Measurements from ENCODE around the gene CFAP299. TPM values are rescaled to one million over a fixed set of nuclear protein-coding genes. Genes with fewer than 3 reads are reported as not detected.

CFAP299 gene
- total and polyA plus RNA-seq, 2 donors from 2014 or later: 1.1 TPM; not detected in 1

- no peak overlapping the region for H3K9ac ChIP-seq (ENCODE audit: low read length in 3 of 3)
- DNase-seq (no peak), FAIRE-seq (no peak)
- H3K27me3 ChIP-seq (ENCODE audit: control insufficient read depth, insufficient read depth, low read length): no peaks in the 10 kb centered on the region
- no peak for TF ChIP-seq CTCF (IDR thresholded peaks at IDR 0.05; ENCODE audit: borderline replicate concordance, extremely low read depth, insufficient read depth)
- intact Hi-C loops (cut with DNase I): no loop called here
- no peaks in the 10 kb centered on the region for H3K36me3 ChIP-seq (ENCODE audit: control insufficient read depth in 2 of 3, insufficient read depth in 3 of 3, low read length in 3 of 3)
- no peak overlapping the region for H3K27ac ChIP-seq (ENCODE audit: low read depth in 2 of 2, low read length in 2 of 2)
- no peak overlapping the region for H3K4me3 ChIP-seq (ENCODE audit: low read length in 3 of 3)
- no peaks in the 10 kb centered on the region for H3K9me3 ChIP-seq (ENCODE audit: control insufficient read depth in 2 of 3, insufficient read depth in 1 of 3, low read length in 3 of 3)
- H3K4me1 ChIP-seq (ENCODE audit: control insufficient read depth in 2 of 3, insufficient read depth in 2 of 3, low read depth in 1 of 3, low read length in 3 of 3): no peaks in the 10 kb centered on the region
Measured at GRCh38 chr4:80839281-80839680, 503.8 kb downstream of the CFAP299 start.

- FAIRE-seq (no peak), DNase-seq (no peak)
- no peak for TF ChIP-seq CTCF (IDR thresholded peaks at IDR 0.05; ENCODE audit: borderline replicate concordance, extremely low read depth, insufficient read depth)
- no peaks in the 10 kb centered on the region for H3K36me3 ChIP-seq (ENCODE audit: control insufficient read depth in 2 of 3, insufficient read depth in 3 of 3, low read length in 3 of 3)
- H3K9ac ChIP-seq (ENCODE audit: low read length in 3 of 3): no peak overlapping the region
- H3K4me3 ChIP-seq (ENCODE audit: low read length in 3 of 3): no peak overlapping the region
- no peaks in the 10 kb centered on the region for H3K9me3 ChIP-seq (ENCODE audit: control insufficient read depth in 2 of 3, insufficient read depth in 1 of 3, low read length in 3 of 3)
- no peak overlapping the region for H3K27ac ChIP-seq (ENCODE audit: low read depth in 2 of 2, low read length in 2 of 2)
- H3K4me1 ChIP-seq (ENCODE audit: control insufficient read depth in 2 of 3, insufficient read depth in 2 of 3, low read depth in 1 of 3, low read length in 3 of 3): no peaks in the 10 kb centered on the region
- intact Hi-C loops (cut with DNase I): no loop called here
- no peaks in the 10 kb centered on the region for H3K27me3 ChIP-seq (ENCODE audit: control insufficient read depth, insufficient read depth, low read length)
Measured at GRCh38 chr4:80839792-80840191, 504.3 kb downstream of the CFAP299 start.

GRCh38 chr4:80840396-80840795 lies 504.9 kb downstream of the CFAP299 start:
- DNase-seq (no peak), FAIRE-seq (no peak)
- no peaks in the 10 kb centered on the region for H3K4me1 ChIP-seq (ENCODE audit: control insufficient read depth in 2 of 3, insufficient read depth in 2 of 3, low read depth in 1 of 3, low read length in 3 of 3)
- no peaks in the 10 kb centered on the region for H3K36me3 ChIP-seq (ENCODE audit: control insufficient read depth in 2 of 3, insufficient read depth in 3 of 3, low read length in 3 of 3)
- no peak for TF ChIP-seq CTCF (IDR thresholded peaks at IDR 0.05; ENCODE audit: borderline replicate concordance, extremely low read depth, insufficient read depth)
- H3K27ac ChIP-seq (ENCODE audit: low read depth in 2 of 2, low read length in 2 of 2): no peak overlapping the region
- intact Hi-C loops (cut with DNase I): no loop called here
- no peak overlapping the region for H3K4me3 ChIP-seq (ENCODE audit: low read length in 3 of 3)
- no peaks in the 10 kb centered on the region for H3K9me3 ChIP-seq (ENCODE audit: control insufficient read depth in 2 of 3, insufficient read depth in 1 of 3, low read length in 3 of 3)
- H3K9ac ChIP-seq (ENCODE audit: low read length in 3 of 3): no peak overlapping the region
- no peaks in the 10 kb centered on the region for H3K27me3 ChIP-seq (ENCODE audit: control insufficient read depth, insufficient read depth, low read length)

- no peak for FAIRE-seq
- Histone ChIP-seq H3K36me3 (ENCODE audit: control insufficient read depth in 2 of 3, insufficient read depth in 3 of 3, low read length in 3 of 3) (no peaks in the 10 kb centered on the region), H3K27me3 (ENCODE audit: control insufficient read depth, insufficient read depth, low read length) (no peaks in the 10 kb centered on the region), H3K9ac (ENCODE audit: low read length in 3 of 3) (no peak overlapping the region), H3K27ac (ENCODE audit: low read depth in 2 of 2, low read length in 2 of 2) (no peak overlapping the region), H3K4me3 (ENCODE audit: low read length in 3 of 3) (no peak overlapping the region), H3K9me3 (ENCODE audit: control insufficient read depth in 2 of 3, insufficient read depth in 1 of 3, low read length in 3 of 3) (no peaks in the 10 kb centered on the region), H3K4me1 (ENCODE audit: control insufficient read depth in 2 of 3, insufficient read depth in 2 of 3, low read depth in 1 of 3, low read length in 3 of 3) (no peaks in the 10 kb centered on the region)
- DNase-seq: no peak
- TF ChIP-seq CTCF (IDR thresholded peaks at IDR 0.05; ENCODE audit: borderline replicate concordance, extremely low read depth, insufficient read depth): no peak
- intact Hi-C loops (cut with DNase I): no loop called here
Measured at GRCh38 chr4:80841587-80842281, 506.2 kb downstream of the CFAP299 start.

Measured in kidney (tissue), 14 donors.